AG09309 (cell line): Measurements from ENCODE around the gene NHSL1.

Experiments used
- DNase-seq: peaks from one replicate; pipeline ENCODE4 v3.0.0-alpha.2; 2010; ENCODE audit warnings: low read depth
- H3K4me3 ChIP-seq: 2 replicates; pipeline ENCODE4 v1.5.1; 2011; ENCODE audit warnings: mild to moderate bottlenecking, low read depth, low read length, moderate library complexity; ENCODE audit not compliant: control insufficient read depth
- TF ChIP-seq, protein P1 (sequence below): IDR thresholded peaks from 2 replicates; pipeline ENCODE4 v1.5.1; 2011; ENCODE audit warnings: mild to moderate bottlenecking, low read depth, low read length, inconsistent platforms; ENCODE audit not compliant: insufficient read depth, control insufficient read depth; ENCODE audit errors: missing control alignments

Gene NHSL1

DNA sequence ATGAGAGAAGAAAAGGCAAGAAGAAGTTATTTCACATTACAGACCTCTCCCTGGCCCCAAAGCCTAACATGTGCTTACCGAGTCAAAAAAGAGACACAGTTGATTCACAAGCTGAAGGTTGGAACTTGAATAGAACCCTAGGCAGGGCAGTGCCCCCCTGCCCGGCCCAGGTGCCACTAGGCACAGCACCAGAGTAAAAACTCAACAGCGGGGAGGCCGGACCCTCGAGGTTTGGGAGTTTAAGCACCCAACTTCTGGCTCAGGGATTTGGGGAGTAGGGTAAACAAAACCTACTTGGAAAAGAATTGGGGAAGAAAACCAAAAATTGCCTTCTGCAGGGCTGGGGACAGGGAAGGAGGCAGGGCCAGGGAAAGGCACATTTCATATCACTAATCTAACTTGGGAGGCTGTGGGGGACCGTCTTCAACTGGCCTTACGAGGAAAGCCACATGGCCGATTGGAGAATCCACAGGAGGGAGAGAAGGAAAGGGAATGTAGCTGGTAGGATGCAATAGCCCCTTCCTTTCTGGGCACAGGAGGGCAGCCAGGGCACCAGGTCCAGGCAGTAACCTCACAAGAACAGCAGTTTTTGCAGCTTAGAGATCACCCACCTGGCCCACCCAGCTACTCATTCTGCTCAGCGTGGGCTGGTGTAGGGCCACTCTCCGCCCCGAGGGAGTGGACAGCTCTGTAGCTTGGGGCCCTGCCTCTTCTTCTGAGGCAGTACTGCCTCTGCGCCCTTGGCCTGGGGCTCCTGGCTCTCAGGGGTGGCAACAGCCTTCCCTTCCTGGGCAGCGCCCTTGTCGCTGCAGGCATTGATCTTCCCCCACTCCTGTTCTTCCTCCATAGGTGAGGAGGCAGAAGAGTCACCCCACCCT, 97.1 kb downstream of the NHSL1 start:
- no peak overlapping the region for H3K4me3 ChIP-seq
- no peak for DNase-seq
- TF ChIP-seq, protein P1, sequence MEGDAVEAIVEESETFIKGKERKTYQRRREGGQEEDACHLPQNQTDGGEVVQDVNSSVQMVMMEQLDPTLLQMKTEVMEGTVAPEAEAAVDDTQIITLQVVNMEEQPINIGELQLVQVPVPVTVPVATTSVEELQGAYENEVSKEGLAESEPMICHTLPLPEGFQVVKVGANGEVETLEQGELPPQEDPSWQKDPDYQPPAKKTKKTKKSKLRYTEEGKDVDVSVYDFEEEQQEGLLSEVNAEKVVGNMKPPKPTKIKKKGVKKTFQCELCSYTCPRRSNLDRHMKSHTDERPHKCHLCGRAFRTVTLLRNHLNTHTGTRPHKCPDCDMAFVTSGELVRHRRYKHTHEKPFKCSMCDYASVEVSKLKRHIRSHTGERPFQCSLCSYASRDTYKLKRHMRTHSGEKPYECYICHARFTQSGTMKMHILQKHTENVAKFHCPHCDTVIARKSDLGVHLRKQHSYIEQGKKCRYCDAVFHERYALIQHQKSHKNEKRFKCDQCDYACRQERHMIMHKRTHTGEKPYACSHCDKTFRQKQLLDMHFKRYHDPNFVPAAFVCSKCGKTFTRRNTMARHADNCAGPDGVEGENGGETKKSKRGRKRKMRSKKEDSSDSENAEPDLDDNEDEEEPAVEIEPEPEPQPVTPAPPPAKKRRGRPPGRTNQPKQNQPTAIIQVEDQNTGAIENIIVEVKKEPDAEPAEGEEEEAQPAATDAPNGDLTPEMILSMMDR: no peak

DNA sequence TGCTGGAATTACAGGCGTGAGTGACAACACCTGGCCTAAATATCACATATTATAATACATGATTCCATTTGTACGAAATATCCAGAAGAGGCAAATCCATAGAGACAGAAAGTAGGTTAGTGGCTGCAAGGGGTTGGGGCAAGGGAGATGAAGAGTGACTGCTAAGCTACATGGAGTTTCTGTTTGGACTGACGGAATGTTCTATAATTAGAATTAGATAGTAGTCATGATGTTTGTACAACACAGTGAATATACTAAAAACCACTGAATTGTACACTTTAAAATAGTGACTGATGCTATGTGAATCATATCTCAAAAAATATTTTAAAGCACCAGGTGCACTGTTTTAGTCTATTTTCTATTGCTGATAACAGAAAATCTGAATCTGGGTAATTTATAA, 99.0 kb downstream of the NHSL1 start:
- TF ChIP-seq, protein P1: no peak
- no peak overlapping the region for H3K4me3 ChIP-seq
- no peak for DNase-seq

DNA sequence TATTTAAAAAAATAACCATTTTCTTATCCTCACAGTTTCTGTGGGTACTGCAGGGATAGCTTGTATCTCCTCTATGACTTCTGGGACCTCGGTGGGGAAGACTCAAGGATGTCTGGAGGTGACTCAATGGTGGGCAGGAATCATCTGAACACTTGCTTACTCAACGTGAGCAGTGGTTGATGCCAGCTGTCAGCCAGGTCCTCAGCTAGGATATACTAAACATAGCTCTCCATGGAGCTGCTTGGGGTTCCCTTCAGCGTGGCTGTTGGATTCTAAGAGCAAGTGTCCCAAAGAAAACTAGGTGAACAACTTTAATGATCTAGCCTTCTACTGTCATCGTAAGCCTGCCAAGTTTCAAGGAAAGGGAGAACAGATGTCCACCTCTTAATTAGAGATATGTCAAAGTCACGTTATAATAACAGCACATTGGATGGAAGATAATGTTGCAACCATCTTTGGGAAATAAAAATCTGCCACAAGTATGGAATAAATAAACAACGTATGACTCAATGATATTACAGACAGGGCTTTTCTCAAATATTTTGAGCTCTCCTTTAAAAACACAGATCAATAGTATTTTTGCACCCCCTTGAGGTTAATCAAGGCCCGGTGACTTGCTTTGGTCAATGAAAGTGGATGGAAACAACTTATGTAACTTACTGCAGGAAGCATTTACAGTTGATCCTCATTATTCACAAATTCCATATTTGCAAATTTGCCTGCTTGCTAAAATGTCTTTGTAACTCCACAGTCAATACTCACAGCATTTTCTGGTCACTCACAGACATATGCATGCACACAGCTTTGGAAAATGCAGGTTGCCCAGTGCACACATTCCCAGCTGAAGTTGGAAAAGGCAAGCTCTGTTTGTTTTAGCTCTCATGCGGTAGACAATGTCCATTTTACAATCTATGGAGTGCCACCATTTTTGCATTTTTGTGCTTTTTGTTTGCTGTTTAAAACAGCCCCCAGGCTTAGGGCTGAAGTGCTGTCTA, 101.9 kb downstream of the NHSL1 start:
- TF ChIP-seq, protein P1: no peak
- DNase-seq: peak; percentile 23
- H3K4me3 ChIP-seq: no peak overlapping the region

DNA sequence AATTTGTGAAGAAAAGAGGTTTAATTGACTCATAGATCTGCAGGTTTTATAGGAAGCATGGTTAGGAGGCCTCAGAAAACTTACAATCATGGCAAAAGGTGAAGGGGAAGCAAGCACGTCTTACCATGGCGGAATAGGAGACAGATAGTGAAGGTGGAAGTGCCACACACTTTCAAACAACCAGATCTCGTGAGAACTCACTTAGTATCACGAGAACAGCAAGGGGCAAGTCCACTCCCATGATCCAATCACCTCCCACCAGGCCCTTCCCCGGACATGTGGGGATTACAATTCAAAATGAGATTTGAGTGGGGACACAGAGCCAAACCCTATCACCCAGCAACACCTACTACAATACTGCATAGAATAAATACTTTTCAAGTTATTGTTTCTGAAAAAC, 102.6 kb downstream of the NHSL1 start:
- H3K4me3 ChIP-seq: no peak overlapping the region
- TF ChIP-seq, protein P1: no peak
- DNase-seq: no peak

DNA sequence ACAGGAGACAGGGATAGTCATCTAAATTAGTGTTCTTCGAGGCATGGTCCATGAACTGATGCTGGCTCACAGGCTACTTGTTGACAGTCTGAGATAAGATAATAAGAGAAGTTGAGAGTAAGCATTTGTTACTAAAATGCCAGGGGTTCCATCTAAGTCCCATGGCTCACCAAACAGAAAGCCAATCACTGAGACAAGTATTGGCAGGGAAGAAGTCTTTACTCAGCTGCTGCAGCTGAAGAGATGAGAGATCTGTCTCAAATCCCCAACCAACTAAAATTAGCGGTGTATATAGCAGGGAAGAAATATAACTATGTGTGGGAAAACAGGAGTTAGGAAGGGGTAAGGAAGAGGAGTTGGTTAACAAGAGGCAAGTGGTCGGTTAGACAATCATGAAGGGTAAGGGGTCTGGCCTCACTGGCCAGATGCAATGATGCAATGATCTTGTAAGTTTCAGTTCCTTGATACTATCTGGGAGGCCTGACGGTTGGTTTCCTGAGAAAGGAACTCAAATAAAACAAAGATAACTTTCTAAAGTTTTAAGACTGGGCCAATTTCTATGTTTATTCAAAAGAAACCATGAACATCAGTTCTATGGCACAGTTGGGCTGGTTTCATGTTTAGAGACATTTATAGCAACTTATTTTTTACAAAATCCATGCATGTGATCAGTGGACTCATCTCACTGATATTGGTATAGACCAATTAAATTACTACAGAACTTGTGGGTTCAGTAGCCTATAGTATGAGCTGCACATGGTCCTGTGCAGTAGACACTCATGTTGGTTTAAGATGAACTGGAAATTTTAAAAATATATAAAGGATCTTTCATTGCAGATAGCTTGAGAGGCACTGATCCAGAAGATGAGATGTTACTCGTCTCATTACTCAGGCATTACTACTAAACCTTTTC, 105.2 kb downstream of the NHSL1 start:
- no peak for DNase-seq
- no peak overlapping the region for H3K4me3 ChIP-seq
- TF ChIP-seq, protein P1: no peak

DNA sequence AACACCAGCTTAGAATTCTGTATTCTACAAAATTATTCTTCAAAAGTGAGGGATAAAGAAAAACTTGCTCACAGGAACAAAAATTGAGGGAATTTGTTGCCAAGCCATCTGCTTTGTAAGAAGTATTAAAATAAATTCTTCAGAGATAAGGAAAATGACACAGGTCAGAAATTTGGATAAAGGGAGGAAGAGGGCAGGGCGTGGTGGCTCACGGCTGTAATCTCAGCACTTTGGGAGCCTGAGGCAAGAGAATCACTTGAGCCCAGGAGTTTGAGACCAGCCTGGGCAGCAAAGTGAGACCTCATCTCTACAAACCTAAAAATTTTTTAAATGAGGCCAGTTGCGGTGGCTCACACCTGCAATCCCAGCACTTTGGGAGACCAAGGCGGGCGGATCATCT, 109.7 kb downstream of the NHSL1 start:
- DNase-seq: no peak
- H3K4me3 ChIP-seq: no peak overlapping the region
- TF ChIP-seq, protein P1: no peak
